Right ventricle myocardium inferior (tissue), 1 donor: ENCODE measurements around the gene PPTC7. TPM values are rescaled to one million over a fixed set of nuclear protein-coding genes. Genes with fewer than 3 reads are reported as not detected.
A peak's percentile ranks its signal among the peaks of the same experiment; 100 is the strongest.
"Not testable (repeated sequence)": the region's sequence is repeated elsewhere in the genome, so short reads cannot be mapped to it uniquely, and the experiment has no call there.

Experiments used
- ATAC-seq: fragments of 200-7000 bp; cut with Tn5 transposase; one replicate; pipeline ENCODE4 v1.9.1; 2020; ENCODE audit warnings: mild to moderate bottlenecking, moderate library complexity
- DNase-seq: peaks from one replicate; pipeline ENCODE4 v3.0.0; 2021; ENCODE audit errors: missing footprints
- intact Hi-C: fragments of 100-400 bp; cut with DNase I; formaldehyde crosslinking; loops from one replicate; pipeline ENCODE4 v1.11.0; 2022
- total RNA-seq: library from RNA; stranded (reverse); fragmentation: NEBNext Ultra II Directional; extraction: Animal tissue kit (Norgen Biotek cat#: 25700); gene quantifications from one replicate; pipeline ENCODE4 v1.2.1, GENCODE V29; 2021
- donor health status: DM: no; HTN: yes; CAD: no; lungs with severe emphysema.

The PPTC7 gene
- total RNA-seq, 1 donor from 2014 or later = 99.2 TPM

DNA sequence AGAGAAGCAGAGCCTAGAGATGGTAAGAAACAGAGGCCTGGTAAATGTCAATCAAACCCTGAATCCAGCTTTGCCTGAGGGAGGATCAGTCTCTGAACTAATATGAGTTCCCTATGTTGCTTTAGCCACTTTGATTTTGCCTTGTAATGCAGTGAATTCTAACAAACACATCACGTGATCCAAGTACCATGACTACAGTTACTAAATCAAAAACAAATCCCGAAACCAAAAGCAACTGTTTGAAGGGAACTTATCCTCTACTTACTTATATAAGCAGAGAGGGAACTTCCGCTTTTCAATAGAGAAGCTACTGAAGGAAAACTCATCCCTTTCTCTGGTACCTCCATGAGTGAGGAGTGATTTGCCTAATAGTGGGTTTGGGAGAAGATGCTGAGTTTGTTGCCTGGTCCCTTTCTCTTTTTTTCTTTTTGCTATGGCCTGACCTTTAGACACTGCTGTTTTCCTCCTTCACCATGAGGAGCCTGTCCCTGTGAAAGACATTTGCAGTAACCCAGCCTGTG is 7.7 kb upstream of the PPTC7 start:
- intact Hi-C loops = no loop called here
- peak; percentile 55 for ATAC-seq

GRCh38 chr12:110590059-110590458 is 6.9 kb upstream of the PPTC7 start:
- DNase-seq (no peak), ATAC-seq (no peak)
- intact Hi-C loops = no loop called here

More for the DNA sequence above, 7.7 kb upstream of the PPTC7 start:
- no peak for DNase-seq

DNA sequence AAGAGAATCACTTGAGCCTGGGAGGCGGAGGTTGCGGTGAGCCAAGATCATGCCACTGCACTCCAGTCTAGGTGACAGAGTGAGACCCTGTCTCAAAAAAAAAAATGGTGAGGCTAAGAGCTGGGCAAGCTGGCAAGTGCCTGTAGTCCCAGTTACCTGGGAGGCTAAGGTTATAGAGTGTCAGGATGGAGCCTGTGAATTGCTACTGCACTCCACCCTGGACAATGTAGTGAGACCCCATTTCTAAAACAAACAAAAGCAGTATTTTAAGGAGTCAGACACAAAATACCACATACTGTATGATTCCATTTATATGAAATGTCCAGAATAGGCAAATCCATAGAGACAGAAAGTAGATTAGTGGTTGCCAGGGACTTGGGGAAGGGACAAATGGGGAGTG is 4.0 kb upstream of the PPTC7 start:
- intact Hi-C loops, ATAC-seq: not testable (repeated sequence)

DNA sequence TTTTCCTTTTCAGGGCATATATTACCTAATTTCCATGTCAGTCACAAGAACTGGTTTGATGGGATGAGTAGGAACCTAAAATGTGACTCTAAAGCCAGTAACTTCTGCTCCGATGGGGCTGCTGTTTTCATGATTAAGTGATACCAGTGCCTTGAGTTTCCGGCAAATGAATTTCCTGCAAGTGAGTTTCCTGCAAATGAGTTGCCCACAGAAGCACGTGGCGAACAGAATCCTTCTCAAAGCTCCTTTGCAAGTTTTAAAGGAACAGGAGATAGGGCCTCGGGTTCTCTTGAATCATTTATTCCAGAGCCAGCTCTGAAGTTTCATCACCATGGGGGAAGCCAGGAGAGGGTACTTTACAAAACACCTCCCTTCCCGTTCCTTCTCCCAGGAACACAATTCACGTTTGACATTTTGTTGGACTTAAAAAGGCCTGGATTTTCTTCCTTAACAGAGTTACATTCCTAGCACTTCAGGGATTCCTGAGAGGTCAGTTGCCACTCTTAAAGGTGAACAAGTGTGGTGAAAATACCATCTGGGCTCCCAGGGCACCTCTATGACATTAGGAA is 2.2 kb upstream of the PPTC7 start:
- no peak for DNase-seq
- no peak for ATAC-seq
- intact Hi-C loops = loop anchor here (2.0 kb wide), 1 partner anchor 49 kb away; no protein-coding TSS in a partner anchor

More for the DNA sequence above, 4.0 kb upstream of the PPTC7 start:
- not testable (repeated sequence) for DNase-seq

DNA sequence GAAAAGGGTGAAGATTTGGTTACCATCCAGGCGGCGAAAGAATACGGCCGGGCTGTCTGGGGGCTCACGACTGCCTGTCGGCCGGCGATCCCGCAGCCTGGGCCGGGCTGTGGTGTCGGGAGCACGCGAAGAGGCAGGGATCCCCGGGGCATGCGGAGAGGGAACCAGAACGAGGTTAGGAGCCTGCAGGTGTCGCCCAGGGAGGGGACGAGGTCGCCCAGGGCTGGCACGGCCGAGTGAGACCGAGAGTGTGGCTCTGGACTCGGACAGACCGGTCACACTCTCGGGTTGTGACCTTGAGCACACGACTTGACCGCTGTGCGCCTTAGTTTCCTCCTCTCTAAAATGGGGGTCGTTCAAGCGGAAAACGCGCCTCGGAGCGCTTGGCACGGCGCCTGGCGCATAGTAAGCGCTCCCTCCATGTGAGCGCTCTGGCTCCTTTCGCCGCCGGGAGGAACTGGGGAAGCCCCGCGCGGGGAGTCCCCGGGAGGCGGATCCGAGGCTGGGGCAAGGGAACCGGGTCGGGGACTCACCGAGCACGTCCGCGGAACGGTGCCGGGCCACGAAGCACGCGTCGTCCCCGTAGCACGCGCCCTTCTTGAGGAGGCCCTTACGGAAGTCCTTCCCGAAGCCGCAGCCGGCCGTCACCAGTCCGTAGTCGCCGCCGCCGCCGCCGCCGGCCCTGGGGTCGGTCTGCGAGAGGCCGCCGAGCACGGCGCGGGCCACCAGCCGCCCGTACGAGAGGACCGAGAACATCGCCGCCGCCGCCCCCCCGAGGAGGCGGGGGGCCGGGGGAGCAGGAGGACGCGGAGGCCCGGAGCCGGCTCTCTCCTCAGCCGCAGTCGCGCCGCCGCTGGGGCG is 612 bp downstream of the PPTC7 start:
- DNase-seq = peak; percentile 89
- intact Hi-C loops = no loop called here
- peak; percentile 24 for ATAC-seq

GRCh38 chr12:110581931-110582275 is 1.2 kb downstream of the PPTC7 start:
- intact Hi-C loops = no loop called here
- ATAC-seq (no peak), DNase-seq (no peak)

- DNase-seq = no peak
- no peak for ATAC-seq
- intact Hi-C loops = loop anchor here (2.0 kb wide), 1 partner anchor 15 kb away; no protein-coding TSS in a partner anchor
These were observed 3.4 kb downstream of the PPTC7 start for GRCh38 chr12:110579535-110580253.

DNA sequence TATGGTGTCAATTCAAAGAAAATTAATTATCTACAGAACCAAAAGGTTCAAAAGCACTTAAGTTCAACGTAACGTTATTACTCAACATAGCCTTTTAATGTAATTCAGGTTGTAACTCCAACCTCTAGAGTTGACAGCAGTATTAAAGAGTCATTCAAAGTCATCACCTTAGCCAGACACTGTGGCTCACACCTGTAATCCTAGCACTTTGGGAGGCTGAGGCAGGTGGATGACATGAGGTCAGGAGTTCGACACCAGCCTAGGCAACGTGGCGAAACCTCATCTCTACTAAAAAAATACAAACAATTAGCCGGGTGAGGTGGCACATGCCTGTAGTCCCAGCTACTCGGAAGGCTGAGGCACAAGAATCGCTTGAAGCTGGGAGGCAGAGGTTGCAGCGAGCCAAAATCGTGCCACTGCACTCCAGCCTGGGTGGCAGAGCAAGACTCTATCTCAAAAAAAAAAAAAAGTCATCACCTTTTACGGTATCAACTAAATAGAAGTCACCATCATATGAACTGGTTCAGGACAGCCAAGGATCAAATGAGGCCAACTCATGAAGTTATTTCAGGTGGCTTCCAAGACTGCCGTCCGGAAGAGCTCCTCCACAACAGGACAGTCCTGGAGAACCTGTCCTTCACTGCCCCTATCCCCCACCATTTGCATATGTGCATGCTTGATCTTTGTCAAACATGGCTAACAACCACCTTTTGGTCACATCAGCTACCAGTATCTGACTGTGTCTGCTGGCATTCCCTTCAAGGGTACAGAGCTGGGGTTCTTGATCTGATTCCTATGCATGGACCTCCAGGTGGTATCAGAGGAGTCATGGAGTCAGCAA is 4.2 kb downstream of the PPTC7 start:
- intact Hi-C loops = loop anchor here (2.0 kb wide), 1 partner anchor 14 kb away; no protein-coding TSS in a partner anchor
- DNase-seq (no peak), ATAC-seq (no peak)

- DNase-seq = no peak
- intact Hi-C loops = loop anchor here (2.0 kb wide), 1 partner anchor 13 kb away; no protein-coding TSS in a partner anchor
- no peak for ATAC-seq
These were observed 5.0 kb downstream of the PPTC7 start for GRCh38 chr12:110577864-110578693.

DNA sequence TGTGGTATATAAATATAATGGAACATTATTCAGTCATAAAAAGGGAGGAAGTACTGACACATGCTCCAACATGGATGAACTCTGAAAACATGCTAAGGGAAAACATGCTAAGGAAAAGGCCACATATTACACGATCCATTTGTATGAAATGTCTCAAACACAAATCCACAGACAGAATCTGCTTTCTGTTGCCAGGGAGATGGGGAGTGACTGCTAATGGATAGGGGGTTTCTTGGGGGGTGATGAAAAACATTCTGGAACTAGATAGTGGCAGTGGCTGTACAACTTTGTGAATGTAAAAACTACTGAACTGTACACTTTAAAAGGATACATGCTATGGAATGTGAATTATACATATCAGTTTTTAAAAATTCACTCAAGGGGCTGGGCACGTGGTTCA is 6.6 kb downstream of the PPTC7 start:
- DNase-seq (no peak), ATAC-seq (no peak)
- intact Hi-C loops = no loop called here

GRCh38 chr12:110575326-110575725 is 7.8 kb downstream of the PPTC7 start:
- intact Hi-C loops = no loop called here
- ATAC-seq (peak; percentile 73), DNase-seq (no peak)

- ATAC-seq, intact Hi-C loops, DNase-seq: not testable (repeated sequence)
These were observed 8.3 kb downstream of the PPTC7 start for GRCh38 chr12:110574717-110575230.

- DNase-seq = no peak
- no peak for ATAC-seq
- intact Hi-C loops = no loop called here
These were observed 9.1 kb downstream of the PPTC7 start for GRCh38 chr12:110574044-110574443.

DNA sequence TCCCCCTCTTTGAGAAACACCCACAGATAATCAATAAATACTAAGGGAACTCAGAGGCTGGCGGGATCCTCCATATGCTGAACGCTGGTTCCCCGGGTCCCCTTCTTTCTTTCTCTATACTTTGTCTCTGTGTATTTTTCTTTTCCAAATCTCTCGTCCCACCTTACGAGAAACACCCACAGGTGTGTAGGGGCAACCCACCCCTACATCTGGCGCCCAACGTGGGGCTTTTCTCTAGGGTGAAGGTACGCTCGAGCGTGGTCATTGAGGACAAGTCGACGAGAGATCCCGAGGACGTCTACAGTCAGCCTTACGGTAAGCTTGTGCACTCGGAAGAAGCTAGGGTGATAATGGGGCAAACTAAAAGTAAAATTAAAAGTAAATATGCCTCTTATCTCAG is 12.3 kb downstream of the PPTC7 start:
- ATAC-seq, intact Hi-C loops, DNase-seq: not testable (repeated sequence)

DNA sequence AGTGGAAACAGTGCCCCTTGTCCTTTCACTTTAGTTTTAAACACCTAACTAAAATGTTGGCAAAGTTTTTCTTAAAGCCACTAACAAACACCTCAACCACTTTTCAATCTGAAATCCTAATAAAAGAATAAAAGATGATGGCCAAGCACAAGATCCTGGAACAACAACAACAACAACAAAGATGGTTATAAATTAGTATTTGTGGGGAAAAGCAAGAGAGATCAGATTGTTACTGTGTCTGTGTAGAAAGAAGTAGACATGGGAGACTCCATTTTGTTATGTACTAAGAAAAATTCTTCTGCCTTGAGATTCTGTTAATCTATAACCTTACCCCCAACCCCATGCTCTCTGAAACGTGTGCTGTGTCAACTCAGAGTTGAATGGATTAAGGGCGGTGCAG is 13.3 kb downstream of the PPTC7 start:
- DNase-seq, ATAC-seq, intact Hi-C loops: not testable (repeated sequence)

GRCh38 chr12:110568752-110569151 is 14.4 kb downstream of the PPTC7 start:
- DNase-seq = no peak
- intact Hi-C loops = no loop called here
- ATAC-seq = no peak

DNA sequence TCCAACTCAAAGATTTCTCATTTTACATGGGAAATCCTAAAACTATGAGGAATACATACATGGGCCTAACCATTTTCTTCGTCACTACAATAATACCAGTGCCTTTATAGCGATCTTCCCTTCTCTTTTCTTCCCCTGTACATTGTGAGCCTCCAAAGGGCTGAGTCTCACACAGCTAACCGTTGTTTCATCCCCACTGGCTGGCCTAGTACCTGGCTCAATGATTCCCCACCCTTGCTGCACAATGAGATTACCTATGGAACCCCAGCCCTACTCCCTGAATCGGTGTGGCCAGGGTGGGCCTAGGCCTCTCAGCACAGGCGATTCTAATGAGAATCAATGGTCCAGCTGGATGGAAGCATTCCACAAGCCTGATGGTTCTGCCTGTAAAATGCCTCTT is 16.1 kb downstream of the PPTC7 start:
- DNase-seq = no peak
- intact Hi-C loops = no loop called here
- ATAC-seq = no peak
